Hepatocyte (in vitro differentiated cells): ENCODE measurements around the gene INTS15. TPM values are rescaled to one million over a fixed set of nuclear protein-coding genes. Genes with fewer than 3 reads are reported as not detected.

Source experiments
- DNase-seq: peaks from one replicate; pipeline ENCODE4 v3.0.0-alpha.2; 2016; ENCODE audit warnings: low spot score
- H2AFZ ChIP-seq: fragments of 200-600 bp; sonication (generic); 2 replicates; pipeline ENCODE4 v1.6.0; 2016; ENCODE audit warnings: antibody characterized with exemption, mild to moderate bottlenecking
- H3K27ac ChIP-seq: fragments of 200-600 bp; sonication (generic); 2 replicates; pipeline ENCODE4 v1.5.1; 2016; ENCODE audit warnings: mild to moderate bottlenecking
- H3K27me3 ChIP-seq: fragments of 200-600 bp; sonication (generic); 2 replicates; pipeline ENCODE4 v1.6.1; 2016
- H3K36me3 ChIP-seq: fragments of 200-600 bp; sonication (generic); replicated peaks from 2 replicates; pipeline ENCODE4 v1.5.1; 2016; ENCODE audit warnings: low read depth; ENCODE audit not compliant: insufficient read depth
- H3K4me1 ChIP-seq: fragments of 200-600 bp; sonication (generic); 2 replicates; pipeline ENCODE4 v1.5.1; 2016; ENCODE audit warnings: mild to moderate bottlenecking, moderate library complexity; ENCODE audit not compliant: insufficient read depth
- H3K4me2 ChIP-seq: fragments of 200-600 bp; sonication (generic); 2 replicates; pipeline ENCODE4 v1.6.0; 2016
- H3K4me3 ChIP-seq: fragments of 200-600 bp; sonication (generic); 2 replicates; pipeline ENCODE4 v1.5.1; 2016; ENCODE audit warnings: mild to moderate bottlenecking
- H3K79me2 ChIP-seq: fragments of 200-600 bp; sonication (generic); 2 replicates; pipeline ENCODE4 v1.6.0; 2017; ENCODE audit warnings: mild to moderate bottlenecking
- H3K9me2 ChIP-seq: fragments of 200-600 bp; sonication (generic); replicated peaks from 2 replicates; pipeline ENCODE4 v1.6.0; 2017; ENCODE audit warnings: mild to moderate bottlenecking; ENCODE audit not compliant: insufficient read depth
- H3K9me3 ChIP-seq: fragments of 200-600 bp; sonication (generic); 2 replicates; pipeline ENCODE4 v1.5.1; 2016; ENCODE audit warnings: low read depth, mild to moderate bottlenecking
- H4K20me1 ChIP-seq: fragments of 200-600 bp; sonication (generic); 2 replicates; pipeline ENCODE4 v1.6.0; 2016; ENCODE audit warnings: mild to moderate bottlenecking; ENCODE audit not compliant: insufficient read depth, poor library complexity, severe bottlenecking
- EZH2 ChIP-seq: fragments of 200-600 bp; sonication (generic); IDR thresholded peaks from 2 replicates; pipeline ENCODE4 v1.6.1; 2016; ENCODE audit warnings: antibody characterized with exemption, mild to moderate bottlenecking, borderline replicate concordance
- EZH2phosphoT487 ChIP-seq: fragments of 200-600 bp; sonication (generic); IDR thresholded peaks from one replicate; pipeline ENCODE4 v1.6.1; 2018; ENCODE audit warnings: antibody characterized with exemption, mild to moderate bottlenecking, low read depth, moderate library complexity; ENCODE audit not compliant: unreplicated experiment, severe bottlenecking
- WGBS: methylation state at CpG from one replicate; pipeline ENCODE4 v1.1.6; 2016; ENCODE audit warnings: low lambda C conversion rate; ENCODE audit errors: missing lambda C conversion rate; 5-methylcytosine and 5-hydroxymethylcytosine counted together
- polyA plus RNA-seq: library from polyadenylated mRNA; unstranded; fragments of >200 nt; fragmentation: Nextera tagmentation; extraction: Ambion mirVana; gene quantifications from 2 replicates; pipeline ENCODE4 v1.2.1, GENCODE V29; 2016
- total RNA-seq: library from RNA; depleted of rRNA; stranded (reverse); fragments of >200 nt; gene quantifications from 2 replicates; pipeline ENCODE4 v1.2.3, GENCODE V29; 2014
- TF ChIP-seq, protein P1 (sequence below): fragments of 200-600 bp; sonication (generic); IDR thresholded peaks from 2 replicates; pipeline ENCODE4 v1.5.1; 2016; ENCODE audit warnings: antibody characterized with exemption, mild to moderate bottlenecking; ENCODE audit not compliant: poor library complexity

Gene INTS15
- total and polyA plus RNA-seq, 2 experiments from 2014 or later = 21.4 to 26.1 TPM

DNA sequence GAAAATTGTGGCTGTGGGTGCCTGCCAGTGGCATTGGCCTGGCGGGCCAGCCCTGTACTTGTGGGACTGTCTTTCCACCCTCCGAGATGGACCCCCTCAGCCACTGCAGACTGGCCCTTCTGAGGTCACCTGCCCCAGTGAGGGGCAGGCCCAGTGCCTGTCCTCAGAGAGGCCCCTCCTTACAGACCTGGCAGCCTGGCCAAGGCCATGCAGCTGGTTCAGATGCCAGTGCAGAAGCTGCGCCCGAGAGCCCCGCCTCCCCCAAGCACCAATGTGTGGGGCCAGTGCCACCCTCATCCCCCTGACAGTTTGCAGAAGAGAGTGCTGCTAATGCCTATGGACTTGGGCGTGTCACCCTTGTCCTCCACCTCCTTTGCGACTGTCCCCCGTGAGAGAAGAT, 57.3 kb downstream of the INTS15 start:
- no peaks in the 10 kb centered on the region for H3K79me2 ChIP-seq
- H3K27ac ChIP-seq = no peak overlapping the region
- H2AFZ ChIP-seq = no peak overlapping the region
- H3K27me3 ChIP-seq = no peaks in the 10 kb centered on the region
- H3K4me1 ChIP-seq = no peaks in the 10 kb centered on the region
- no peak for DNase-seq
- H4K20me1 ChIP-seq = no peaks in the 10 kb centered on the region
- H3K4me3 ChIP-seq = no peak overlapping the region
- 94% methylated on average over 8 of the region's 8 CpGs for whole genome bisulfite sequencing
- no peaks in the 10 kb centered on the region for H3K36me3 ChIP-seq
- H3K9me2 ChIP-seq = no peaks in the 10 kb centered on the region
- H3K4me2 ChIP-seq = no peak overlapping the region
- TF ChIP-seq, protein P1, sequence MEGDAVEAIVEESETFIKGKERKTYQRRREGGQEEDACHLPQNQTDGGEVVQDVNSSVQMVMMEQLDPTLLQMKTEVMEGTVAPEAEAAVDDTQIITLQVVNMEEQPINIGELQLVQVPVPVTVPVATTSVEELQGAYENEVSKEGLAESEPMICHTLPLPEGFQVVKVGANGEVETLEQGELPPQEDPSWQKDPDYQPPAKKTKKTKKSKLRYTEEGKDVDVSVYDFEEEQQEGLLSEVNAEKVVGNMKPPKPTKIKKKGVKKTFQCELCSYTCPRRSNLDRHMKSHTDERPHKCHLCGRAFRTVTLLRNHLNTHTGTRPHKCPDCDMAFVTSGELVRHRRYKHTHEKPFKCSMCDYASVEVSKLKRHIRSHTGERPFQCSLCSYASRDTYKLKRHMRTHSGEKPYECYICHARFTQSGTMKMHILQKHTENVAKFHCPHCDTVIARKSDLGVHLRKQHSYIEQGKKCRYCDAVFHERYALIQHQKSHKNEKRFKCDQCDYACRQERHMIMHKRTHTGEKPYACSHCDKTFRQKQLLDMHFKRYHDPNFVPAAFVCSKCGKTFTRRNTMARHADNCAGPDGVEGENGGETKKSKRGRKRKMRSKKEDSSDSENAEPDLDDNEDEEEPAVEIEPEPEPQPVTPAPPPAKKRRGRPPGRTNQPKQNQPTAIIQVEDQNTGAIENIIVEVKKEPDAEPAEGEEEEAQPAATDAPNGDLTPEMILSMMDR = no peak
- no peak for TF ChIP-seq EZH2
- TF ChIP-seq EZH2phosphoT487 = no peak
- no peaks in the 10 kb centered on the region for H3K9me3 ChIP-seq

DNA sequence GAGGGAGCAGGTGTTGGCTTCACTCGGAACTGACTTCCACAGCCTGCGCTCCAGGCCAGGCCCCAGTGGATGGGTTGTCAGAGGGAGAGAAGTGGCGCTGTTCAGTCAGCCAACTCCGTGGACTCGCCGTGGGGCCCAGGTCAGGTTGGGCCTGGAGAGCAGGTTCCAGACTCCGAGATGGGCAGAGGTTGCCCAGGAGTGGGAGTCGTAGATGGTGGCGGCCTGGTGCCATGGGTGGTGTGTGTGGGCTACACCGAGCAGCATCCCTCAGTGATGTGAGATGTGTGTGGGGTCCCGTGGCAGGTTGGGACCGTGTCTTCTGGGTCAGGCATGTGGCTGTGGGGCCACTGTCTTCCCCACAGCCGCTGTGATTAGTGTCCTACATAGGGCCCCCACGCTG, 57.7 kb downstream of the INTS15 start:
- Histone ChIP-seq H3K9me3 (no peaks in the 10 kb centered on the region), H3K36me3 (no peaks in the 10 kb centered on the region), H3K27me3 (no peaks in the 10 kb centered on the region), H3K79me2 (no peaks in the 10 kb centered on the region), H3K4me1 (no peaks in the 10 kb centered on the region), H3K4me3 (no peak overlapping the region), H3K4me2 (no peak overlapping the region), H3K27ac (no peak overlapping the region), H2AFZ (no peak overlapping the region), H3K9me2 (no peaks in the 10 kb centered on the region), H4K20me1 (no peaks in the 10 kb centered on the region)
- TF ChIP-seq, protein P1 = no peak
- TF ChIP-seq EZH2 (no peak), EZH2phosphoT487 (no peak)
- DNase-seq = no peak
- 98% methylated on average over 14 of the region's 14 CpGs for WGBS

DNA sequence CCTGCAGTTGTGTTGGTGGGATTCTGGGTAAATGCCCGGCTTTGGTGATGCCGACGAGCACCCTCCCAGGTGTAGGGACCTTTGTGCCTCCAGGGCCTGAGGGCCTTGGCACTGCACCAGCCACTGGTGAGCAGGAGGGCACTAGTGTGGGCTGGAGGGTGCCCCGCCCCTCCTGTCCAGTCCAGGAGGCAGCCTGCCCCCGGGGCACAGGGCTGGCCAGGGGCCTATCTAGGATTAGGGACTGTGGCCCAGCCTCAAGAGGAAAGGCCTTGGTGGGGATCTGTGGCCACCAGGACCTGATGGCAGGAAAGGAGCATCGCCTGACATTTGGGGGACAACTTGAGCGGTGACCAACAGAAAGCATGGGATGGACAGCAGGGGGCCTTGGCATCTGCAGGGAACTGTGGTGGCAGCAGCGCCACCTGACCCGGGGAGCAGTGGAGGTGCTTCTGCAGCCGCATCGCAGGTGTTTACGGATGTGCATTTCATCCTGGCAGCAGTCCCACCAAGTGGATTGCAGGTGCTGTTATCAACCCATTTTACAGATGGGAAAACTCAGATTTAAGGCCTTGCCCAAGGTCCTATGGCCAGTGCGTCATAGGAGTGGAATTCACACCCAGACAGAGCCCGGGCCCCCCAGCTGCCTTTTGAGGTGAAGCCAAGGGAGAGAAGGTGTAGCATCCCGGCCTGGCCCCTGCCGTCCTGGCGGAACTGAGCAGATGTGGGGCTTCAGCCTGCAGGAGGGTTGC, 58.4 kb downstream of the INTS15 start:
- Histone ChIP-seq H3K79me2 (no peaks in the 10 kb centered on the region), H2AFZ (no peak overlapping the region), H3K9me2 (no peaks in the 10 kb centered on the region), H3K4me1 (no peaks in the 10 kb centered on the region), H3K9me3 (no peaks in the 10 kb centered on the region), H3K4me3 (no peak overlapping the region), H4K20me1 (no peaks in the 10 kb centered on the region), H3K27me3 (no peaks in the 10 kb centered on the region), H3K4me2 (no peak overlapping the region), H3K36me3 (no peaks in the 10 kb centered on the region), H3K27ac (no peak overlapping the region)
- DNase-seq = no peak
- TF ChIP-seq EZH2phosphoT487 (no peak), EZH2 (no peak)
- TF ChIP-seq, protein P1 = no peak
- 91% methylated on average over 17 of the region's 17 CpGs for WGBS
